ENCODE data around the gene KCNT2. TPM values are rescaled to one million over a fixed set of nuclear protein-coding genes. Genes with fewer than 3 reads are reported as not detected.
"Not testable (repeated sequence)": the region's sequence is repeated elsewhere in the genome, so short reads cannot be mapped to it uniquely, and the experiment has no call there.

KCNT2 gene
- total RNA-seq, 1 experiment from 2014 or later = not detected

- no peak for TF ChIP-seq POLR2A (IDR thresholded peaks at IDR 0.05; ENCODE audit: borderline replicate concordance, extremely low read depth, insufficient read depth, insufficient read length)
- no peak for TF ChIP-seq YY1 (IDR thresholded peaks at IDR 0.05; ENCODE audit: extremely low read depth, insufficient replicate concordance, low read depth, low read length)
- no peak for TF ChIP-seq JUND (IDR thresholded peaks at IDR 0.05)
- TF ChIP-seq ATF3 (IDR thresholded peaks at IDR 0.05) = no peak
- no peak for TF ChIP-seq EZH2 (IDR thresholded peaks at IDR 0.05)
- TF ChIP-seq EGR1 (IDR thresholded peaks at IDR 0.05; ENCODE audit: low read depth) = no peak
- no peak for TF ChIP-seq FOSL1 (IDR thresholded peaks at IDR 0.05; ENCODE audit: low read depth)
- BruUV-seq (replicated peaks) = no TSS peak
- intact Hi-C loops (cut with micrococcal nuclease) = no loop called here
- H3K36me3 ChIP-seq (ENCODE audit: control insufficient read depth in 1 of 2, insufficient read depth in 2 of 2, low read length in 2 of 2) = no peaks in the 10 kb centered on the region
- no peaks in the 10 kb centered on the region for H3K79me2 ChIP-seq (ENCODE audit: insufficient read depth, low read length)
- H2AFZ ChIP-seq (ENCODE audit: low read depth, low read length, poor library complexity, severe bottlenecking) = no peak overlapping the region
- H3K4me2 ChIP-seq (ENCODE audit: low read length) = no peak overlapping the region
- H4K20me1 ChIP-seq (ENCODE audit: insufficient read depth) = no peaks in the 10 kb centered on the region
- ATAC-seq = no peak
- ChIA-PET RAD21 (ENCODE audit: low non-redundant PET in 1 of 2, low total read pairs in 2 of 2, uncharacterized antibody in 2 of 2, unreplicated experiment in 2 of 2) (no interaction called here), POLR2A (no interaction called here), CTCF (no interaction called here)
- no peaks in the 10 kb centered on the region for H3K9me2 ChIP-seq (ENCODE audit: insufficient read depth)
- H3K27me3 ChIP-seq (ENCODE audit: insufficient read depth, low read length) = no peaks in the 10 kb centered on the region
- H3K4me1 ChIP-seq (ENCODE audit: control insufficient read depth in 1 of 2, insufficient read depth in 2 of 2, low read length in 2 of 2) = no peaks in the 10 kb centered on the region
- no peak overlapping the region for H3K4me3 ChIP-seq (replicated peaks in 1 of 2; ENCODE audit: low read depth in 1 of 2, low read length in 2 of 2)
- no peak overlapping the region for H3K27ac ChIP-seq (ENCODE audit: low read depth, low read length)
- H3K9ac ChIP-seq (ENCODE audit: low read length) = no peak overlapping the region
- no peaks in the 10 kb centered on the region for H3K9me3 ChIP-seq (ENCODE audit: control insufficient read depth in 1 of 2, insufficient read depth in 1 of 2, low read depth in 1 of 2, low read length in 2 of 2)
- DNase-seq (ENCODE audit: low read depth, low spot score) = no peak
Measured at GRCh38 chr1:196527919-196528318, 80.3 kb downstream of the KCNT2 start.

- CTCF ChIA-PET; H3K4me3 ChIP-seq (replicated peaks in 1 of 2; ENCODE audit: low read depth in 1 of 2, low read length in 2 of 2); H3K9ac ChIP-seq (ENCODE audit: low read length); H3K4me1 ChIP-seq (ENCODE audit: control insufficient read depth in 1 of 2, insufficient read depth in 2 of 2, low read length in 2 of 2); RAD21 ChIA-PET (ENCODE audit: low non-redundant PET in 1 of 2, low total read pairs in 2 of 2, uncharacterized antibody in 2 of 2, unreplicated experiment in 2 of 2); H3K27me3 ChIP-seq (ENCODE audit: insufficient read depth, low read length); H3K9me3 ChIP-seq (ENCODE audit: control insufficient read depth in 1 of 2, insufficient read depth in 1 of 2, low read depth in 1 of 2, low read length in 2 of 2); H3K79me2 ChIP-seq (ENCODE audit: insufficient read depth, low read length); ATAC-seq; BruUV-seq (replicated peaks); DNase-seq (ENCODE audit: low read depth, low spot score); POLR2A ChIA-PET; H3K9me2 ChIP-seq (ENCODE audit: insufficient read depth); H3K27ac ChIP-seq (ENCODE audit: low read depth, low read length); intact Hi-C loops (cut with micrococcal nuclease); H2AFZ ChIP-seq (ENCODE audit: low read depth, low read length, poor library complexity, severe bottlenecking); H4K20me1 ChIP-seq (ENCODE audit: insufficient read depth); H3K4me2 ChIP-seq (ENCODE audit: low read length); H3K36me3 ChIP-seq (ENCODE audit: control insufficient read depth in 1 of 2, insufficient read depth in 2 of 2, low read length in 2 of 2): not testable (repeated sequence)
Measured at GRCh38 chr1:196522574-196523345, 85.5 kb downstream of the KCNT2 start.

All from HCT116 (cell line).